CD4-positive, alpha-beta T cell (primary cell): ENCODE results near the gene MRPL28. TPM values are rescaled to one million over a fixed set of nuclear protein-coding genes. Genes with fewer than 3 reads are reported as not detected.
"Not testable (repeated sequence)": the region's sequence is repeated elsewhere in the genome, so short reads cannot be mapped to it uniquely, and the experiment has no call there.

Experiments used
- ATAC-seq: fragments of 200-7000 bp; cut with Tn5 transposase; one replicate; pipeline ENCODE4 v1.10.0; 2022; ENCODE audit warnings: mild to moderate bottlenecking; ENCODE audit not compliant: poor library complexity
- CTCF ChIA-PET: fragments of 350-600 bp; sonication (Branson Sonifier 250); formaldehyde crosslinking; loops from one replicate; lab custom pipeline; 2021; ENCODE audit warnings: antibody characterized with exemption, inconsistent platforms; lab: Charles Lee
- POLR2A ChIA-PET: fragments of 350-600 bp; sonication (Branson Sonifier 250); formaldehyde crosslinking; loops from one replicate; lab custom pipeline; 2021; ENCODE audit warnings: antibody characterized with exemption, inconsistent platforms; lab: Charles Lee
- DNase-seq, 14 experiments: peaks; one replicate each; pipeline ENCODE4 v3.0.0-alpha.2; 2013 to 2020; ENCODE audit warnings: mixed read lengths in 2 of 14
- H3K27ac ChIP-seq, 2 donors: one replicate each; pipeline versions ENCODE4 v1.5.1 to v1.7.0; 2013; ENCODE audit warnings: low read length in 2 of 2, low read depth in 1 of 2, mild to moderate bottlenecking in 1 of 2
- H3K27me3 ChIP-seq, 2 experiments: 1 replicate in 1 of 2; 2 replicates in 1 of 2; pipeline versions ENCODE4 v1.6.1 to v1.7.0; 2013; ENCODE audit warnings: low read length in 2 of 2, control low read depth in 1 of 2, mild to moderate bottlenecking in 1 of 2, moderate library complexity in 1 of 2; ENCODE audit not compliant: insufficient read depth in 2 of 2, control insufficient read depth in 1 of 2
- H3K36me3 ChIP-seq: one replicate; pipeline ENCODE4 v1.6.1; 2013; ENCODE audit warnings: low read length, control low read depth; ENCODE audit not compliant: insufficient read depth
- H3K4me1 ChIP-seq: one replicate; pipeline ENCODE4 v1.6.1; 2013; ENCODE audit warnings: low read length, control low read depth; ENCODE audit not compliant: insufficient read depth
- H3K4me3 ChIP-seq: one replicate; pipeline ENCODE4 v1.5.1; 2013; ENCODE audit warnings: mild to moderate bottlenecking, low read length, moderate library complexity
- H3K9me3 ChIP-seq, 2 experiments: 1 replicate in 1 of 2; 2 replicates in 1 of 2; pipeline versions ENCODE4 v1.6.1 to v1.7.0; 2013; ENCODE audit warnings: low read length in 2 of 2, mild to moderate bottlenecking in 2 of 2, control low read depth in 1 of 2, moderate library complexity in 1 of 2; ENCODE audit not compliant: control insufficient read depth in 1 of 2, insufficient read depth in 1 of 2
- H3K27ac Mint-ChIP-seq: one replicate; pipeline ENCODE4 v1.8.0; 2020; ENCODE audit warnings: mixed read lengths
- H3K27me3 Mint-ChIP-seq: one replicate; pipeline ENCODE4 v1.8.0; 2021; ENCODE audit warnings: mixed read lengths
- H3K36me3 Mint-ChIP-seq: one replicate; pipeline ENCODE4 v1.8.0; 2021; ENCODE audit warnings: low read depth, mixed read lengths
- H3K4me1 Mint-ChIP-seq: one replicate; pipeline ENCODE4 v1.8.0; 2021; ENCODE audit warnings: low read depth, mixed read lengths
- H3K4me3 Mint-ChIP-seq: one replicate; pipeline ENCODE4 v1.8.0; 2020; ENCODE audit warnings: mild to moderate bottlenecking, mixed read lengths
- H3K9me3 Mint-ChIP-seq: one replicate; pipeline ENCODE4 v1.8.0; 2020; ENCODE audit warnings: mixed read lengths
- intact Hi-C, 2 experiments: fragments of 100-400 bp; cut with DNase I in 1 of 2; cut with micrococcal nuclease in 1 of 2; formaldehyde crosslinking; loops; one replicate each; pipeline versions ENCODE4 v1.15.1 to v1.9.0; 2023 to 2025; cut with DNase I, micrococcal nuclease
- total RNA-seq, 174 experiments: library from RNA in 2 of 174; stranded (reverse) in 2 of 174; gene quantifications; one replicate each; pipeline ENCODE4 v1.2.3 and lab custom pipeline; 2021 to 2026
- TF ChIP-seq, protein P1 (sequence below): fragments of 200-600 bp; IDR thresholded peaks from one replicate; pipeline ENCODE4 v1.8.0; 2022; ENCODE audit warnings: antibody characterized with exemption, mild to moderate bottlenecking

The MRPL28 gene
- total RNA-seq, 2 experiments from 2014 or later: 19.6 to 19.7 TPM

GRCh38 chr16:337437-337836, 32.9 kb downstream of the MRPL28 start:
- TF ChIP-seq, protein P1, sequence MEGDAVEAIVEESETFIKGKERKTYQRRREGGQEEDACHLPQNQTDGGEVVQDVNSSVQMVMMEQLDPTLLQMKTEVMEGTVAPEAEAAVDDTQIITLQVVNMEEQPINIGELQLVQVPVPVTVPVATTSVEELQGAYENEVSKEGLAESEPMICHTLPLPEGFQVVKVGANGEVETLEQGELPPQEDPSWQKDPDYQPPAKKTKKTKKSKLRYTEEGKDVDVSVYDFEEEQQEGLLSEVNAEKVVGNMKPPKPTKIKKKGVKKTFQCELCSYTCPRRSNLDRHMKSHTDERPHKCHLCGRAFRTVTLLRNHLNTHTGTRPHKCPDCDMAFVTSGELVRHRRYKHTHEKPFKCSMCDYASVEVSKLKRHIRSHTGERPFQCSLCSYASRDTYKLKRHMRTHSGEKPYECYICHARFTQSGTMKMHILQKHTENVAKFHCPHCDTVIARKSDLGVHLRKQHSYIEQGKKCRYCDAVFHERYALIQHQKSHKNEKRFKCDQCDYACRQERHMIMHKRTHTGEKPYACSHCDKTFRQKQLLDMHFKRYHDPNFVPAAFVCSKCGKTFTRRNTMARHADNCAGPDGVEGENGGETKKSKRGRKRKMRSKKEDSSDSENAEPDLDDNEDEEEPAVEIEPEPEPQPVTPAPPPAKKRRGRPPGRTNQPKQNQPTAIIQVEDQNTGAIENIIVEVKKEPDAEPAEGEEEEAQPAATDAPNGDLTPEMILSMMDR: no peak
- Histone ChIP-seq H3K27me3 (no peaks in the 10 kb centered on the region), H3K4me3 (no peak overlapping the region), H3K27ac (no peak overlapping the region), H3K36me3 (peaks cover 8% of the 10 kb centered on the region), H3K4me1 (peaks cover 71% of the 10 kb centered on the region), H3K9me3 (no peaks in the 10 kb centered on the region)
- no peak overlapping the region for H3K27ac Mint-ChIP-seq
- intact Hi-C loops: no loop called here
- H3K9me3 Mint-ChIP-seq: no peaks in the 10 kb centered on the region
- ATAC-seq (no peak), DNase-seq (no peak)
- ChIA-PET POLR2A (interaction anchor here (1.2 kb wide), 1 partner anchor 16 kb away, joined by 3 read pairs; no protein-coding TSS in a partner anchor), CTCF (interaction anchor here (0.6 to 1.6 kb wide), 2 partner anchors 14 to 102 kb away, joined by 3 read pairs; partner anchors contain the start of gene FAM234A)
- H3K27me3 Mint-ChIP-seq: no peaks in the 10 kb centered on the region
- H3K36me3 Mint-ChIP-seq: peaks cover 20% of the 10 kb centered on the region
- H3K4me3 Mint-ChIP-seq: no peak overlapping the region
- H3K4me1 Mint-ChIP-seq: peaks cover 60% of the 10 kb centered on the region

DNA sequence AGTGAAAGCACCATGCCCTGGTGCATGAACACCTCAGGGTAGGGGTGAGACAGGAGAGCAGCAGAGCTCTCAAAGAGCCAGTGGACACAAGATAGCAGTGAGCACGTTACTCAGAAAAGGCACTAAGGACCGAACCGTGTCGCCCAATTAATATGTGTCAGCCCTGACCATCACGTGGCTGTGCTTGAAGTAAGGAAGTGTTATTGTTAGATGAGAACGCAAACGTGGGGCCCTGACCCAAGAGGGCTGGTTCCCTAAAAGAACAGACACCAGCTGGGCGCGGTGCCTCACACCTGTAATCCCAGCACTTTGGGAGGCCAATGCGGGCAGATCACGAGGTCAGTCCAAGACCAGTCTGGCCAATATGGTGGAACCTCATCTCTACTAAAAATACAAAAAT, 34.1 kb downstream of the MRPL28 start:
- Histone ChIP-seq H3K4me1 (peaks cover 72% of the 10 kb centered on the region), H3K27me3 (no peaks in the 10 kb centered on the region), H3K27ac (no peak overlapping the region), H3K36me3 (peaks cover 3% of the 10 kb centered on the region), H3K4me3 (no peak overlapping the region), H3K9me3 (no peaks in the 10 kb centered on the region)
- DNase-seq (peak in 1 of 14 experiments; percentile 24), ATAC-seq (no peak)
- H3K4me1 Mint-ChIP-seq: peaks cover 51% of the 10 kb centered on the region
- H3K27ac Mint-ChIP-seq: no peak overlapping the region
- CTCF ChIA-PET: interaction anchor here (1.6 kb wide), 1 partner anchor 101 kb away, joined by 3 read pairs; the partner anchor contains the start of gene FAM234A
- H3K9me3 Mint-ChIP-seq: no peaks in the 10 kb centered on the region
- intact Hi-C loops: no loop called here
- peaks cover 10% of the 10 kb centered on the region for H3K36me3 Mint-ChIP-seq
- POLR2A ChIA-PET: no interaction called here
- no peaks in the 10 kb centered on the region for H3K27me3 Mint-ChIP-seq
- TF ChIP-seq, protein P1: no peak
- H3K4me3 Mint-ChIP-seq: no peak overlapping the region

GRCh38 chr16:334861-335632, 35.3 kb downstream of the MRPL28 start:
- CTCF ChIA-PET, H3K9me3 Mint-ChIP-seq, H3K36me3 ChIP-seq, DNase-seq, H3K9me3 ChIP-seq, H3K27me3 Mint-ChIP-seq, H3K27me3 ChIP-seq, intact Hi-C loops, H3K27ac Mint-ChIP-seq, H3K4me3 ChIP-seq, ATAC-seq, H3K27ac ChIP-seq: not testable (repeated sequence)
- Mint-ChIP-seq H3K4me1 (peaks cover 52% of the 10 kb centered on the region), H3K4me3 (peak overlapping the region; percentile 23), H3K36me3 (peaks cover 14% of the 10 kb centered on the region)
- POLR2A ChIA-PET: interaction anchor here (1.0 kb wide), 2 partner anchors 10 to 15 kb away, joined by 3 read pairs; no protein-coding TSS in a partner anchor
- peaks cover 69% of the 10 kb centered on the region for H3K4me1 ChIP-seq

DNA sequence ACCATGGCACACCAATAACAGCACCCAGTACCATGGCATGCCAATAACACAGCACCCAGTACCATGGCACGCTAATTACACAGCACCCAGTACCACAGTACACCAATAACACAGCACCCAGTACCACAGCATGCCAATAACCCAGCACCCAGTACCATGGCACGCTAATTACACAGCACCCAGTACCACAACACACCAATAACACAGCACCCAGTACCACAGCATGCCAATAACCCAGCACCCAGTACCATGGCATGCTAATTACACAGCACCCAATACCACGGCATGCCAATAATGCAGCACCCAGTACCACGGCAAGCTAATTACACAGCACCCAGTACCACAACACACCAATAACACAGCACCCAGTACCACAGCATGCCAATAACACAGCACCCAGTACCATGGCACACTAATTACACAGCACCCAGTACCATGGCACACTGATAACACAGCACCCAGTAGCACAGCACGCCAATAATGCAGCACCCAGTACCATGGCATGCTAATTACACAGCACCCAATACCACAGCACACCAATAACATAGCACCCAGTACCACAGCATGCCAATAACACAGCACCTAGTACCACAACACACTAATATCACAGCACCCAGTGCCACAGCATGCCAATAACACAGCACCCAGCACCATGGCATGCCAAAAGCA, 36.0 kb downstream of the MRPL28 start:
- H3K4me1 ChIP-seq: peaks cover 64% of the 10 kb centered on the region
- H3K9me3 ChIP-seq, H3K27me3 Mint-ChIP-seq, H3K27ac ChIP-seq, DNase-seq, H3K4me3 Mint-ChIP-seq, H3K4me3 ChIP-seq, ATAC-seq, H3K36me3 ChIP-seq, H3K27me3 ChIP-seq, H3K9me3 Mint-ChIP-seq, H3K27ac Mint-ChIP-seq, H3K36me3 Mint-ChIP-seq, intact Hi-C loops, CTCF ChIA-PET: not testable (repeated sequence)
- POLR2A ChIA-PET: interaction anchor here (1.0 kb wide), 1 partner anchor 16 kb away, joined by 3 read pairs; no protein-coding TSS in a partner anchor
- peaks cover 46% of the 10 kb centered on the region for H3K4me1 Mint-ChIP-seq
